HepG2 (cell line): ENCODE measurements around the gene WTAP. TPM values are rescaled to one million over a fixed set of nuclear protein-coding genes. Genes with fewer than 3 reads are reported as not detected.

Experiments used
- AGO1 ChIP-seq: fragments of 200-400 bp; formaldehyde crosslinking; IDR thresholded peaks from 2 replicates; pipeline ENCODE4 v1.6.1; 2017; ENCODE audit warnings: mild to moderate bottlenecking, low read depth, low read length, moderate library complexity; ENCODE audit not compliant: poor library complexity, severe bottlenecking
- AHR ChIP-seq: IDR thresholded peaks from 2 replicates; pipeline ENCODE4 v1.6.1; 2018; ENCODE audit warnings: missing genetic modification reagents, missing compliant biosample characterization
- ELF4 ChIP-seq: sonication (generic); formaldehyde crosslinking; IDR thresholded peaks from 2 replicates; pipeline ENCODE4 v1.5.0; 2020; ENCODE audit warnings: missing genetic modification reagents, mild to moderate bottlenecking, moderate library complexity, borderline replicate concordance
- KLF13 ChIP-seq: sonication (generic); formaldehyde crosslinking; IDR thresholded peaks from 2 replicates; pipeline ENCODE4 v1.4.0; 2020; ENCODE audit warnings: mild to moderate bottlenecking, missing genetic modification reagents
- MED13 ChIP-seq: sonication (generic); formaldehyde crosslinking; IDR thresholded peaks from 2 replicates; pipeline ENCODE4 v1.5.0; 2020; ENCODE audit warnings: missing genetic modification reagents
- NFATC3 ChIP-seq: sonication (generic); formaldehyde crosslinking; IDR thresholded peaks from 2 replicates; pipeline ENCODE4 v1.5.1; 2020; ENCODE audit warnings: mild to moderate bottlenecking, missing genetic modification reagents
- POLR2A ChIP-seq, 2 experiments: IDR thresholded peaks; 2 replicates each; pipeline ENCODE4 v1.6.1; 2011; ENCODE audit warnings: low read depth in 2 of 2, low read length in 2 of 2, mild to moderate bottlenecking in 1 of 2, moderate library complexity in 1 of 2; ENCODE audit not compliant: insufficient read depth in 1 of 2
- TFDP2 ChIP-seq: sonication (generic); formaldehyde crosslinking; IDR thresholded peaks from 2 replicates; pipeline ENCODE4 v1.4.0; 2020; ENCODE audit warnings: missing genetic modification reagents
- TRIM22 ChIP-seq: fragments of 450-650 bp; IDR thresholded peaks from 2 replicates; pipeline ENCODE4 v1.6.1; 2017
- WIZ ChIP-seq: sonication (generic); formaldehyde crosslinking; IDR thresholded peaks from 2 replicates; pipeline ENCODE4 v1.5.1; 2020; ENCODE audit warnings: mild to moderate bottlenecking, missing genetic modification reagents
- ZFP1 ChIP-seq: IDR thresholded peaks from 2 replicates; pipeline ENCODE4 v1.6.1; 2016
- ZFP36 ChIP-seq: fragments of 150-350 bp; IDR thresholded peaks from 2 replicates; pipeline ENCODE4 v1.6.1; 2018; ENCODE audit warnings: borderline replicate concordance, low read length, low read depth; ENCODE audit not compliant: partially characterized antibody
- ZNF224 ChIP-seq: sonication (generic); formaldehyde crosslinking; IDR thresholded peaks from 2 replicates; pipeline ENCODE4 v1.5.0; 2020; ENCODE audit warnings: mild to moderate bottlenecking, missing genetic modification reagents
- ZNF235 ChIP-seq: sonication (generic); formaldehyde crosslinking; IDR thresholded peaks from 2 replicates; pipeline ENCODE4 v1.8.1; 2023; ENCODE audit warnings: mild to moderate bottlenecking, missing genetic modification reagents, borderline replicate concordance
- ZNF350 ChIP-seq: sonication (generic); formaldehyde crosslinking; IDR thresholded peaks from 2 replicates; pipeline ENCODE4 v1.4.0; 2020; ENCODE audit warnings: mild to moderate bottlenecking, low read depth, missing genetic modification reagents, borderline replicate concordance
- ZNF589 ChIP-seq: sonication (generic); formaldehyde crosslinking; conservative IDR thresholded peaks from 2 replicates; pipeline ENCODE4 v1.8.0; 2022; ENCODE audit warnings: mild to moderate bottlenecking, moderate library complexity, missing genetic modification reagents
- ZSCAN25 ChIP-seq: sonication (generic); formaldehyde crosslinking; IDR thresholded peaks from 2 replicates; pipeline ENCODE4 v1.8.0; 2022; ENCODE audit warnings: mild to moderate bottlenecking, missing genetic modification reagents
- polyA plus RNA-seq, 8 experiments: library from polyadenylated mRNA; depleted of rRNA in 3 of 8; stranded (reverse) in 7 of 8; unstranded in 1 of 8; fragments of >200 nt; fragmentation: Illumina TruSeq in 4 of 8; extraction: Trizol in 4 of 8; gene quantifications; 2 replicates each; pipeline versions ENCODE4 v1.2.1 to v1.2.3, GENCODE V29; 2011 to 2016; ENCODE audit warnings: low read depth in 4 of 8, missing spikeins in 1 of 8, mixed read lengths in 1 of 8; ENCODE audit not compliant: insufficient read depth in 1 of 8
- total RNA-seq, 5 experiments: library from RNA; depleted of rRNA; stranded (reverse); fragments of >200 nt; fragmentation: Illumina TruSeq; extraction: Trizol; gene quantifications; 2 replicates each; pipeline ENCODE4 v1.2.3, GENCODE V29; 2016; ENCODE audit warnings: low read depth in 1 of 5
- TF ChIP-seq, protein P1 (sequence below): sonication (generic); formaldehyde crosslinking; IDR thresholded peaks from 2 replicates; pipeline ENCODE4 v1.5.1; 2020; ENCODE audit warnings: mild to moderate bottlenecking, missing genetic modification reagents, moderate library complexity
- TF ChIP-seq, protein P2 (sequence below): sonication (generic); formaldehyde crosslinking; IDR thresholded peaks from 2 replicates; pipeline ENCODE4 v1.4.0; 2020; ENCODE audit warnings: missing genetic modification reagents

The WTAP gene
- total and polyA plus RNA-seq, 2 of the 13 experiments (the other 11 are each of a cell fraction or from before 2014, with no cell fraction given) = 31.6 to 167 TPM

DNA sequence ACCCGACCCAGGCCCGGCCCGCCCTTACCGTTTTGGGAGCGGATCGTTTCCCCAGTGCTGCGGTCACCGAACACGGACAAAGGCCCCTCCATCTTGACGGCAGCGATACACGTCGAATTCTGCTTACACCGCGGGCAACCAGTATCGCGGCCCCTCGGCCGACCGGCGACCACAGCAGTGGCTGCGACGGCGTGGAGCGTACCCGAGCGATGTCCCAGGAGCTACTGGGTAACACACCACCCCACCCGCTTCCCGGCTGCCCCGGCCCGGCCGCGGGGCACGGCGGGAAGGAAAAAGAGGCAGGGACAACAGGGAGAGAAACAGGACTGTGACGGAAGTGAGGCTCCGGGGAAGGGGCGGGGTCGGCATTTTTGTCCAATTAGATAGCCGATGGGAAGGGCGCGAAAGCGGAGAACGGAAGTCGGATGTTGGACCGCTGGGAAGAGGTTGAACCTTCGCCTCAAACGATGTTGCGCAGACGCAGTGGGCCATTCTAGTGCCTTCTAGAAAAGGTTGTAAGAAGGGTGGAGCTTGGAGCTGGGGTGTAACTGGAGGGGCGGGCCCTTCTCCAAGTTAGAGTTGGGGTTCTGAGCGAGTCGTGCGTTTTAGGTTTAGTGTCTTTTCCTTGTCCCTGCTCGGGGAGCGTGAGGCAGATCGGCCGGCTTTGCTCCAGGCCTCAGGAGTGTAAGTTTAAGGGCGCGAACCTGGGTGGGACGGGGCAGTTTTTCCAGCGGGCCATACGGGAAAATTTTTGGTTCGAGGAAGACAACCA lies 62.3 kb downstream of the WTAP start, which contains the start of gene TCP1 (continued):
- peak; percentile 100 for TF ChIP-seq TFDP2
- peak; percentile 94; the same call in 1 of the 2 replicates for TF ChIP-seq WIZ (CRISPR knock-in tag)
- TF ChIP-seq ZNF224 (CRISPR knock-in tag) = peak; percentile 92
- 0 out of 2 replicates have a peak, but pooled peaks have one; percentile 56 for TF ChIP-seq KLF13 (CRISPR knock-in tag)
- no peak; the same call in 1 of the 2 replicates for TF ChIP-seq AHR
- TF ChIP-seq ZNF235 (CRISPR knock-in tag) = peak; percentile 77; the same call in 1 of the 2 replicates
- TF ChIP-seq ZNF350 (CRISPR knock-in tag) = peak; percentile 72; the same call in 1 of the 2 replicates
- peak; percentile 96 to 98 for TF ChIP-seq POLR2A (IDR thresholded peaks at IDR 0.05; ENCODE audit: insufficient read depth in 1 of 2, low read depth in 2 of 2, low read length in 2 of 2)
- peak; percentile 54; the same call in 1 of the 2 replicates for TF ChIP-seq ELF4 (CRISPR knock-in tag)
- TF ChIP-seq, protein P1, sequence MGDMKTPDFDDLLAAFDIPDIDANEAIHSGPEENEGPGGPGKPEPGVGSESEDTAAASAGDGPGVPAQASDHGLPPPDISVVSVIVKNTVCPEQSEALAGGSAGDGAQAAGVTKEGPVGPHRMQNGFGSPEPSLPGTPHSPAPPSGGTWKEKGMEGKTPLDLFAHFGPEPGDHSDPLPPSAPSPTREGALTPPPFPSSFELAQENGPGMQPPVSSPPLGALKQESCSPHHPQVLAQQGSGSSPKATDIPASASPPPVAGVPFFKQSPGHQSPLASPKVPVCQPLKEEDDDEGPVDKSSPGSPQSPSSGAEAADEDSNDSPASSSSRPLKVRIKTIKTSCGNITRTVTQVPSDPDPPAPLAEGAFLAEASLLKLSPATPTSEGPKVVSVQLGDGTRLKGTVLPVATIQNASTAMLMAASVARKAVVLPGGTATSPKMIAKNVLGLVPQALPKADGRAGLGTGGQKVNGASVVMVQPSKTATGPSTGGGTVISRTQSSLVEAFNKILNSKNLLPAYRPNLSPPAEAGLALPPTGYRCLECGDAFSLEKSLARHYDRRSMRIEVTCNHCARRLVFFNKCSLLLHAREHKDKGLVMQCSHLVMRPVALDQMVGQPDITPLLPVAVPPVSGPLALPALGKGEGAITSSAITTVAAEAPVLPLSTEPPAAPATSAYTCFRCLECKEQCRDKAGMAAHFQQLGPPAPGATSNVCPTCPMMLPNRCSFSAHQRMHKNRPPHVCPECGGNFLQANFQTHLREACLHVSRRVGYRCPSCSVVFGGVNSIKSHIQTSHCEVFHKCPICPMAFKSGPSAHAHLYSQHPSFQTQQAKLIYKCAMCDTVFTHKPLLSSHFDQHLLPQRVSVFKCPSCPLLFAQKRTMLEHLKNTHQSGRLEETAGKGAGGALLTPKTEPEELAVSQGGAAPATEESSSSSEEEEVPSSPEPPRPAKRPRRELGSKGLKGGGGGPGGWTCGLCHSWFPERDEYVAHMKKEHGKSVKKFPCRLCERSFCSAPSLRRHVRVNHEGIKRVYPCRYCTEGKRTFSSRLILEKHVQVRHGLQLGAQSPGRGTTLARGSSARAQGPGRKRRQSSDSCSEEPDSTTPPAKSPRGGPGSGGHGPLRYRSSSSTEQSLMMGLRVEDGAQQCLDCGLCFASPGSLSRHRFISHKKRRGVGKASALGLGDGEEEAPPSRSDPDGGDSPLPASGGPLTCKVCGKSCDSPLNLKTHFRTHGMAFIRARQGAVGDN = peak; percentile 91
- peak; percentile 27; the same call in 1 of the 2 replicates for TF ChIP-seq ZFP1 (CRISPR knock-in tag)
- TF ChIP-seq, protein P2, sequence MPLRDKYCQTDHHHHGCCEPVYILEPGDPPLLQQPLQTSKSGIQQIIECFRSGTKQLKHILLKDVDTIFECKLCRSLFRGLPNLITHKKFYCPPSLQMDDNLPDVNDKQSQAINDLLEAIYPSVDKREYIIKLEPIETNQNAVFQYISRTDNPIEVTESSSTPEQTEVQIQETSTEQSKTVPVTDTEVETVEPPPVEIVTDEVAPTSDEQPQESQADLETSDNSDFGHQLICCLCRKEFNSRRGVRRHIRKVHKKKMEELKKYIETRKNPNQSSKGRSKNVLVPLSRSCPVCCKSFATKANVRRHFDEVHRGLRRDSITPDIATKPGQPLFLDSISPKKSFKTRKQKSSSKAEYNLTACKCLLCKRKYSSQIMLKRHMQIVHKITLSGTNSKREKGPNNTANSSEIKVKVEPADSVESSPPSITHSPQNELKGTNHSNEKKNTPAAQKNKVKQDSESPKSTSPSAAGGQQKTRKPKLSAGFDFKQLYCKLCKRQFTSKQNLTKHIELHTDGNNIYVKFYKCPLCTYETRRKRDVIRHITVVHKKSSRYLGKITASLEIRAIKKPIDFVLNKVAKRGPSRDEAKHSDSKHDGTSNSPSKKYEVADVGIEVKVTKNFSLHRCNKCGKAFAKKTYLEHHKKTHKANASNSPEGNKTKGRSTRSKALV (CRISPR knock-in tag) = no peak
- no peak; the same call in 1 of the 2 replicates for TF ChIP-seq MED13
- 0 out of 2 replicates have a peak, but pooled peaks have one; percentile 32 for TF ChIP-seq NFATC3 (CRISPR knock-in tag)
- no peak for TF ChIP-seq ZSCAN25
- peak; percentile 94 for TF ChIP-seq ZNF589 (CRISPR knock-in tag)
- no peak for TF ChIP-seq AGO1
- TF ChIP-seq TRIM22 = no peak
- TF ChIP-seq ZFP36 = no peak
